Immature natural killer cell (primary cell): ENCODE measurements around the gene CCNY. TPM values are rescaled to one million over a fixed set of nuclear protein-coding genes. Genes with fewer than 3 reads are reported as not detected.
A peak's percentile ranks its signal among the peaks of the same experiment; 100 is the strongest.
"Not testable (repeated sequence)": the region's sequence is repeated elsewhere in the genome, so short reads cannot be mapped to it uniquely, and the experiment has no call there.

Experiments used
- DNase-seq, 3 donors: peaks; one replicate each; pipeline ENCODE4 v3.0.0; 2022; ENCODE audit warnings: mixed read lengths in 1 of 3
- H3K27ac Mint-ChIP-seq, 6 donors: one replicate each; pipeline ENCODE4 v1.8.0; 2020; ENCODE audit warnings: mixed read lengths in 6 of 6, mild to moderate bottlenecking in 5 of 6, inconsistent platforms in 4 of 6, moderate library complexity in 3 of 6
- H3K27me3 Mint-ChIP-seq, 3 donors: one replicate each; pipeline ENCODE4 v1.8.0; 2020 to 2021; ENCODE audit warnings: low read depth in 3 of 3, mild to moderate bottlenecking in 3 of 3, mixed read lengths in 3 of 3, moderate library complexity in 3 of 3, inconsistent platforms in 1 of 3
- H3K36me3 Mint-ChIP-seq, 3 donors: one replicate each; pipeline ENCODE4 v1.8.0; 2020; ENCODE audit warnings: mixed read lengths in 3 of 3, inconsistent platforms in 2 of 3, mild to moderate bottlenecking in 2 of 3
- H3K4me1 Mint-ChIP-seq, 2 donors: one replicate each; pipeline ENCODE4 v1.8.0; 2020; ENCODE audit warnings: inconsistent platforms in 2 of 2, mild to moderate bottlenecking in 2 of 2, mixed read lengths in 2 of 2, moderate library complexity in 1 of 2
- H3K4me3 Mint-ChIP-seq, 5 donors: one replicate each; pipeline ENCODE4 v1.8.0; 2020; ENCODE audit warnings: mild to moderate bottlenecking in 5 of 5, mixed read lengths in 5 of 5, inconsistent platforms in 3 of 5, moderate library complexity in 3 of 5
- H3K9me3 Mint-ChIP-seq, 6 donors: one replicate each; pipeline ENCODE4 v1.8.0; 2020; ENCODE audit warnings: mild to moderate bottlenecking in 6 of 6, mixed read lengths in 6 of 6, inconsistent platforms in 4 of 6, moderate library complexity in 3 of 6
- polyA plus RNA-seq, 3 donors: library from polyadenylated mRNA; unstranded; fragments of 300-500 nt; fragmentation: Illumina TruSeq; gene quantifications; one replicate each; pipeline ENCODE4 v1.2.3, GENCODE V29; 2021

The CCNY gene
- polyA plus RNA-seq, 3 donors from 2014 or later = 7.8 to 13.2 (median 12.4) TPM

DNA sequence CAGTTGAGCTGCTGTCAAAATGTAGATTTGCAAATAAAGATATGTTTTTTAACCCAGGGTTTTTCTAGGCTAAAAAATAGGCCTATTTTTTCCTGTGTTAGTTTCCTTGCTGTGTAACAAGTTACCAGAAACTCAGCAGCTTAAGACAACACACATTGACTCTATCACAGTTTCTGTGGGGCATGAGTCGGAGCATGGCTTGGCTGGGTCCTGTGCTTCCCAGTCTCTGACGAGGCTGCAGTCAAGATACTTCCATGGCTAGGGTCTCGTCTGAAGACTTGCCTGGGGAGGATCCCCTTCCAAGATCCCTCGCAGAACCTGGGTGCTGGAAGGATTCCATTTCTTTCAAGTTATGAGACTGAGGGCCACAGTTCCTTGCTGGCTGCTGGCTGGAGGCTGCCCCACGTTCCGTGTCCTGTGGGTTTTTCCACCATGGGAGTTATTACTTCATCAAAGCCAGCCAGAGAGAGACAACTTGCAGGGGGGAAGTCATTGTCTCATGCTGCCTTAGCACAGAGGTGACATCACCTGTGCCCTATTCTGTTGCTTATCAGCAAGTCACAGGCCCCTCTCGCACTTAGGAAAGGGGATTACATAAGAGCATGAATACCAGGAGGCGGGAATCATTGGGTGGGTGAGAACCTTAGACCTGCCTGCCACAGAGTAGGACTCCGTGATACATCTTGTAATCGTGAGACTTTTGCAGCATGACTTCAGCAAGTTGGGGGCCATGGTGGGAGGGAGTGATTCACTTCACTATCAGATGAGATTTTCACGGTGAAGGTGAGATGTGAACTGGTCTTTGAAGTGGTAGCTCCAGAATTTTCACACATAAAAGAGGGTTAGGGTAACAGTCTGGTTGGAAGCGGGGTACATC lies 77.9 kb downstream of the CCNY start:
- Mint-ChIP-seq H3K4me3 (peak overlapping the region in 1 of 5 donors; percentile 10), H3K36me3 (no peaks in the 10 kb centered on the region), H3K27ac (peak overlapping the region in 5 of 6 donors; percentile 16 to 66 (median 47)), H3K27me3 (peaks cover 0 to 4% (median 0%) of the 10 kb centered on the region in 3 donors), H3K4me1 (peaks cover 23 to 41% of the 10 kb centered on the region in 2 donors), H3K9me3 (no peaks in the 10 kb centered on the region)
- peak in 1 of 3 donors; percentile 10 for DNase-seq

GRCh38 chr10:35415505-35415904 lies 79.2 kb downstream of the CCNY start:
- no peaks in the 10 kb centered on the region for H3K36me3 Mint-ChIP-seq
- no peak overlapping the region for H3K4me3 Mint-ChIP-seq
- peaks cover 23 to 33% of the 10 kb centered on the region in 2 donors for H3K4me1 Mint-ChIP-seq
- DNase-seq = no peak
- peak overlapping the region in 1 of 6 donors; percentile 1 for H3K27ac Mint-ChIP-seq
- H3K9me3 Mint-ChIP-seq = no peaks in the 10 kb centered on the region
- peaks cover 0 to 4% (median 0%) of the 10 kb centered on the region in 3 donors for H3K27me3 Mint-ChIP-seq

DNA sequence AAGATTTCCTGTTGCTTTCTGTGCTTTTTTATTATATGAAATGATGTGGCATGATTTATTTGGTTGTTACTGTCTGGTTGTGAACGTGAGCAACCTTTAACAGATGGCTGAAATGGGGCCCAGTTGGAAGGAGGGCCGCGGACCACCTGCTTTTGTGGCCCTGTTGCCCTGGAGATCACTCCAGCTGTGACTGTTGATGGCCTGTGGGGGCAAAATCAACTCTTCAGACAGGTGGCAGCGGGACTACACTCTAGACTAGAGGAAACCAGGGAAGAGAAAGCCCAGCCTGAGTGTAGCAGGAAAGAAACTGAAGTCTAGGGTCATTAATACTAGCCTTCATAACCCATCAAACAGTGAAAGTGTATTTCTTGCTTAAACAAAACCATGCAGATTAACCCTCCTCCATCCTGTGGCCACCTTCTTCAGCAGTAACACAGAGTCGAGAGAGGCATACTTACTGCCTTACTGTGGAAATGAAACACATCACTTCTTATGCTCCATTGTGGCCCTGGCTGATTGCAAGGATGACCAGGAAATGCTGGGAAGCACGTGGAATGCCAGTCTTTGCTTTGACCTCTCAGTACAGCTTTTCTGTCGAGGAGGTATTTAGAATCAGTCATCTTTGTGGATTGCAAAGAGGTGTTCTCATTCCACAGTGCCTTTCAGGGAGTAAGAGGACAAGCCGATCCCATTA lies 80.5 kb downstream of the CCNY start:
- DNase-seq = no peak
- Mint-ChIP-seq H3K4me3 (no peak overlapping the region), H3K4me1 (peaks cover 30 to 31% of the 10 kb centered on the region in 2 donors), H3K27me3 (peaks cover 0 to 6% (median 0%) of the 10 kb centered on the region in 3 donors), H3K27ac (peak overlapping the region in 2 of 6 donors; percentile 11 to 55), H3K36me3 (no peaks in the 10 kb centered on the region), H3K9me3 (no peaks in the 10 kb centered on the region)

DNA sequence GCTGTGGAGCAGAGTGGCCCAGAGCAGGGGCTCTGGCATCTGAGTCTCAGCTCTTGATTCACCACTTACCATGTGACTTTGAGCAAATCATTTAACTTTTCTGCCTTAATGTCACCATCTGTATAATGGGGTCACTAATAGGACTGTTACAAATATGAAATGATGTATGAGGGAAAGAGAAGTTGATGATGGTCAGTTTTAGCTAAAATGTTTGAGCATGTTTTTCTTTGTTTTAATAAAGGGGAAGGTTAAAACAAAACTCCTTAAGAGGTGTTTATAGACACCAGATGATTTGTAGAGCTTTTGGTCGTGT lies 81.0 kb downstream of the CCNY start:
- Mint-ChIP-seq H3K4me3 (no peak overlapping the region), H3K9me3 (no peaks in the 10 kb centered on the region), H3K36me3 (no peaks in the 10 kb centered on the region), H3K27ac (peak overlapping the region in 3 of 6 donors; percentile 3 to 19 (median 16)), H3K4me1 (peaks cover 31 to 34% of the 10 kb centered on the region in 2 donors), H3K27me3 (peaks cover 0 to 6% (median 0%) of the 10 kb centered on the region in 3 donors)
- DNase-seq = no peak

GRCh38 chr10:35417795-35418194 lies 81.5 kb downstream of the CCNY start:
- no peak overlapping the region for H3K4me3 Mint-ChIP-seq

GRCh38 chr10:35418580-35418979 lies 82.3 kb downstream of the CCNY start:
- not testable (repeated sequence) for H3K27ac Mint-ChIP-seq, DNase-seq, H3K9me3 Mint-ChIP-seq, H3K27me3 Mint-ChIP-seq, H3K4me3 Mint-ChIP-seq, H3K36me3 Mint-ChIP-seq
- H3K4me1 Mint-ChIP-seq = peaks cover 31 to 41% of the 10 kb centered on the region in 2 donors

More at GRCh38 chr10:35417795-35418194, 81.5 kb downstream of the CCNY start:
- Mint-ChIP-seq H3K27ac (peak overlapping the region in 1 of 6 donors; percentile 29), H3K9me3 (no peaks in the 10 kb centered on the region), H3K36me3 (no peaks in the 10 kb centered on the region), H3K27me3 (peaks cover 0 to 6% (median 0%) of the 10 kb centered on the region in 3 donors), H3K4me1 (peaks cover 31 to 38% of the 10 kb centered on the region in 2 donors)
- DNase-seq = no peak

DNA sequence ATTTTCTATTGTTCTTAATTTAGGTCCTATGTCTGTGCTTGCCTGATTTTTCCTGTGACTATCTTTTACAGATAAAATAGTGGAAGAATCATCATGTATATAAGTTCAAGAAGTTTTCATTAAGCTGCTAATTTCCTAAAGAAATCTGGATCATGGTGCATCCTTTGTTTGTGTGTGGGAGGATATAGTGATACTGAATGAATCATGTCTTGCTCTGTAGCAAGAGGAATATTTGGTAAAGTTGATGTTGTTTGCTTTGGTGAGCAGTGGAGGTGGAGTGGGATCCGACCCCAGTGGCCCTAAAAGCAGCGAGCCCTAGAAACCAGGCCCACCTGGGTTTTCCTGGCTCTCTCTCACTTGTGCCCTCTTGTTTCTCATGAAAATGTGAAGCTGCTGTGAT lies 83.7 kb downstream of the CCNY start:
- Mint-ChIP-seq H3K27ac (peak overlapping the region in 1 of 6 donors; percentile 45), H3K4me3 (no peak overlapping the region)

DNA sequence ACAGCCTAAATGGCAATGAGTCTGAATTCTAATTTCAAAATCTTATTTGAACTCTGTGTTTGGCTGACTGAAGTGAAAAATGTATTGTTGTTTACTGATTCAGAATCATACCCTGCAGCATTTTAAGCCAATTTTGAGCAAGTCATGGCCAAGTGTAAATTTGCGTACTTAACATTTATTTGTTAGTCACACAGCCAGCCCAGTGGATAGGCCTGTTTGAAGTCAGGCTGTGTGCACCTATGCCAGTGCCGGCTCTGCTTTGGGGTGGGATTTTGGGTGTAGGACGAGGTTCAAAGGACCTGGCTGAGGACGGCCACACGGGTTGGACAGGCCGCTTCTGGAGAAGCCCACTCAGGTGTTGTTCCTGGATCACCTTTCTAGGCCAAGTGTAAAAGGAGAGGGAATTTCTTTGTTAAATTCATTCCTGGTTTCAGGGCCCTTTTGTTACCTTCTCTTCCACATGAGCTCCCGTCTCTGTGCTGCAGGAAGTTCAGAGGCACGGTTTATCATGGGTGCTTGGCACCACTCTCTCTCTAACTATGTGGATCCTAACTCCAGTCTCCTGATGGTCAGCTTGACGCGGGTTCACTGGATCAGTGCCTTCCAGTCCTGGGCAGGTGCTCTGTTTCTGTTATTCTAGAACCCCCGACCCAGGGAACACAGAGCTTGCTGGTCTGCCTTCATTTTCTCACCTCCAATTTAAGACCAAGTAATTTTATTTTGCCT lies 84.7 kb downstream of the CCNY start:
- H3K36me3 Mint-ChIP-seq = peaks cover 0 to 2% (median 0%) of the 10 kb centered on the region in 3 donors
- peaks cover 0 to 3% (median 0%) of the 10 kb centered on the region in 3 donors for H3K27me3 Mint-ChIP-seq
- H3K4me3 Mint-ChIP-seq = no peak overlapping the region
- H3K4me1 Mint-ChIP-seq = peaks cover 43 to 57% of the 10 kb centered on the region in 2 donors
- no peaks in the 10 kb centered on the region for H3K9me3 Mint-ChIP-seq
- peak overlapping the region in 1 of 6 donors; percentile 38 for H3K27ac Mint-ChIP-seq
- DNase-seq = no peak

More for the DNA sequence above, 83.7 kb downstream of the CCNY start:
- no peaks in the 10 kb centered on the region for H3K36me3 Mint-ChIP-seq
- peaks cover 34 to 48% of the 10 kb centered on the region in 2 donors for H3K4me1 Mint-ChIP-seq
- no peak for DNase-seq
- peaks cover 0 to 3% (median 0%) of the 10 kb centered on the region in 3 donors for H3K27me3 Mint-ChIP-seq
- no peaks in the 10 kb centered on the region for H3K9me3 Mint-ChIP-seq

GRCh38 chr10:35421553-35422178 lies 85.4 kb downstream of the CCNY start:
- Mint-ChIP-seq H3K36me3 (peaks cover 0 to 3% (median 0%) of the 10 kb centered on the region in 3 donors), H3K27me3 (peaks cover 0 to 3% (median 0%) of the 10 kb centered on the region in 3 donors), H3K4me1 (peaks cover 46 to 64% of the 10 kb centered on the region in 2 donors), H3K27ac (no peak overlapping the region), H3K4me3 (no peak overlapping the region), H3K9me3 (no peaks in the 10 kb centered on the region)
- DNase-seq = no peak

DNA sequence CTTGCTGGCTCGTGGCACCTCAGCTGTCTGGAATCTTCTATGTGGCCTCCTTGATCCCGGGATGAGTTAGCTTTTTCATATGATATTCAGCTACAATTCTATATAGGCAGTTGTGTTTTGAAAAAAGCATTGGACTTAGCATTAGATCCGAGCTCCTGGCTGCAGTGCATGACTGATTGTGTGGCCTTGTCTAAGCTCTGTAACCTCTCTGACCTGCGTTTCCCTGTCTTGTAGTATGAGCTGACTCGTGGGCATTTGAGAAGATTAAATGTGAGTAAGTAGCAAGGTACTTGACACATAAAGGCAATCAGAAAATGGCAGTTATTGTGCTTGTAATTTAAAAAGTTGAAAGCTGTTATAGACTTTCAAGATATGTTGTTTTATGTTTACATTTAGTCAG lies 85.9 kb downstream of the CCNY start:
- no peaks in the 10 kb centered on the region for H3K9me3 Mint-ChIP-seq
- peaks cover 46 to 70% of the 10 kb centered on the region in 2 donors for H3K4me1 Mint-ChIP-seq
- H3K27ac Mint-ChIP-seq = no peak overlapping the region
- H3K36me3 Mint-ChIP-seq = peaks cover 0 to 3% (median 0%) of the 10 kb centered on the region in 3 donors
- H3K4me3 Mint-ChIP-seq = no peak overlapping the region
- peaks cover 0 to 3% (median 0%) of the 10 kb centered on the region in 3 donors for H3K27me3 Mint-ChIP-seq
- no peak for DNase-seq

DNA sequence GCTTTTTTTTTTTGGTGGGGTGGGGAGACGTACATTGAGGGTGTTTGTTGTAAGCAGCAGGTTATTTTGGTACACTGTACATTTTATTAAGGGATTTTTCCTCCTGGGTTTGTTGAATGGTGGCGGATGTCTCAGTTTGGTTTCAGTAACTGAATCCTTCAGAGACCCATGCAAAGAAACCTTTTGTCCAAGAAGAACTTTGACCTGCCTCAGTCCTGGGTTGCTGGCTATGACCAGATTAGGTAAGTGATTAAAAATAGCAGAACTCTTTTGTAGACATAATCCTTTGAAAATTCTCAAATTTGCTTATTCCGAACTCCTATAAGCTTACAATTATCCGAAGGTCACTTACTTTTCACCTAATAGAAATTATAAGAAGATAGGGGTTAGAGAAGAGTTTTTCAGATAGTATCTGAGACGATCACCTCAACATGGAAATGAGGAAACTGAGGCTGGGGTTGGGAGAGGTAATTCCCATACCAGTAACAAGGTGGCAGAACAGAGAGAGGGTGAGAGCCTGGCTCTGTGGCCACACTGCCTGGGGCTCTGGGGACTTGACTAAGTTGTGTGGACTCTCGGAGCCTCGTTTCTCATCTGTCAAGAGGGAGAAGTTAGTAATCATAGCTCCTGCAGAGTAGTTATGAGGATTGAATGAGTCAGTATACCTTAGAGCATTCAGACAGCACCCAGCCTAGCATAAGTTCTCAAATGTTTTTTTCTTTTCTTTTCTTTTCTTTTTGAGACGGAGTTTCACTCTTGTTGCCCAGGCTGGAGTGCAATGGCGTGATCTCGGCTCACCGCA lies 87.4 kb downstream of the CCNY start:
- Mint-ChIP-seq H3K4me1 (peaks cover 49 to 85% of the 10 kb centered on the region in 2 donors), H3K9me3 (no peaks in the 10 kb centered on the region), H3K27me3 (peaks cover 0 to 3% (median 0%) of the 10 kb centered on the region in 3 donors), H3K36me3 (peaks cover 0 to 3% (median 0%) of the 10 kb centered on the region in 3 donors), H3K4me3 (no peak overlapping the region), H3K27ac (no peak overlapping the region)
- no peak for DNase-seq

GRCh38 chr10:35424680-35425285 lies 88.5 kb downstream of the CCNY start:
- H3K4me3 Mint-ChIP-seq = no peak overlapping the region
- peak overlapping the region in 2 of 6 donors; percentile 17 to 61 for H3K27ac Mint-ChIP-seq
- no peaks in the 10 kb centered on the region for H3K9me3 Mint-ChIP-seq
- peaks cover 0 to 3% (median 0%) of the 10 kb centered on the region in 3 donors for H3K27me3 Mint-ChIP-seq
- peaks cover 0 to 3% (median 0%) of the 10 kb centered on the region in 3 donors for H3K36me3 Mint-ChIP-seq
- no peak for DNase-seq
- H3K4me1 Mint-ChIP-seq = peaks cover 46 to 83% of the 10 kb centered on the region in 2 donors
